Measurements from ENCODE around the gene CAVIN1. TPM values are rescaled to one million over a fixed set of nuclear protein-coding genes. Genes with fewer than 3 reads are reported as not detected.
"Not testable (repeated sequence)": the region's sequence is repeated elsewhere in the genome, so short reads cannot be mapped to it uniquely, and the experiment has no call there.

Gene CAVIN1
- total RNA-seq, 2 experiments from 2014 or later: 0.64 to 0.67 TPM

GRCh38 chr17:42365136-42365535 is 57.9 kb downstream of the CAVIN1 start:
- Mint-ChIP-seq H3K4me3 (no peak overlapping the region), H3K9me3 (peaks cover 3% of the 10 kb centered on the region), H3K27ac (peak overlapping the region; percentile 28), H3K4me1 (ENCODE audit: low read depth) (peaks cover 83% of the 10 kb centered on the region), H3K27me3 (ENCODE audit: low read depth) (no peaks in the 10 kb centered on the region), H3K36me3 (ENCODE audit: low read depth) (peaks cover 53% of the 10 kb centered on the region)
- CTCF ChIA-PET: interaction anchor here (1.1 kb wide), 1 partner anchor 38 kb away, joined by 4 read pairs; no protein-coding TSS in a partner anchor
- peak; percentile 19 for DNase-seq
- intact Hi-C loops (cut with micrococcal nuclease): loop anchor here (2.0 kb wide), 1 partner anchor 14 kb away; no protein-coding TSS in a partner anchor

GRCh38 chr17:42363767-42364585 is 59.1 kb downstream of the CAVIN1 start:
- H3K27ac Mint-ChIP-seq: peak overlapping the region; percentile 32
- CTCF ChIA-PET: interaction anchor here (0.6 kb wide), 1 partner anchor 82 kb away, joined by 3 read pairs; no protein-coding TSS in a partner anchor
- intact Hi-C loops (cut with micrococcal nuclease): loop anchor here (2.0 kb wide), 2 partner anchors 15 to 23 kb away; no protein-coding TSS in a partner anchor
- no peak overlapping the region for H3K4me3 Mint-ChIP-seq
- peaks cover 81% of the 10 kb centered on the region for H3K4me1 Mint-ChIP-seq (ENCODE audit: low read depth)
- H3K36me3 Mint-ChIP-seq (ENCODE audit: low read depth): peaks cover 56% of the 10 kb centered on the region
- DNase-seq: peak; percentile 25
- H3K27me3 Mint-ChIP-seq (ENCODE audit: low read depth): no peaks in the 10 kb centered on the region
- peaks cover 3% of the 10 kb centered on the region for H3K9me3 Mint-ChIP-seq

DNA sequence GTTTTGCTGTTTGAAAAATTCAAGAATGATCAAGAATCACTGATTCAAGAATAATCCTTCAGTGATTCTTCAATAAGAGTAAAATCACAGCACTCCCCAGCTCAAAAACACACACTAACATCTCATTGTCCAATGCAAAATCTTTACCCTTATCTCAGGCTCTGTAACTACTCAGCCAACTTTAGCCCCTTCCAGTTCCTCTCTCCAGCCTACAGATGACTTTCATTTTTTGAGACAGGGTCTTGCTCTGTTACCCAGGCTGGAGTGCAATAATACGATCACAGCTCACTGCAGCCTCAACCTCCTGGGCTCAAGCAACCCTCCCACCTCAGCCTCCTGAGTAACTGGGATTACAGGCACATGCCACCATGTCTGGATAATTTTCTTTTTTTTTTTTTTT is 59.8 kb downstream of the CAVIN1 start:
- Mint-ChIP-seq H3K4me1 (ENCODE audit: low read depth) (peaks cover 84% of the 10 kb centered on the region), H3K27ac (peak overlapping the region; percentile 79), H3K27me3 (ENCODE audit: low read depth) (no peaks in the 10 kb centered on the region), H3K9me3 (peaks cover 3% of the 10 kb centered on the region), H3K4me3 (no peak overlapping the region), H3K36me3 (ENCODE audit: low read depth) (peaks cover 58% of the 10 kb centered on the region)
- CTCF ChIA-PET: interaction anchor here (0.6 kb wide), 1 partner anchor 27 kb away, joined by 3 read pairs; no protein-coding TSS in a partner anchor
- intact Hi-C loops (cut with micrococcal nuclease): loop anchor here (2.0 kb wide), 1 partner anchor 22 kb away; no protein-coding TSS in a partner anchor
- DNase-seq: no peak

GRCh38 chr17:42362245-42362961 is 60.7 kb downstream of the CAVIN1 start:
- H3K9me3 Mint-ChIP-seq: peaks cover 3% of the 10 kb centered on the region
- no peak for DNase-seq
- H3K27ac Mint-ChIP-seq: peak overlapping the region; percentile 79
- H3K4me3 Mint-ChIP-seq: no peak overlapping the region
- H3K27me3 Mint-ChIP-seq (ENCODE audit: low read depth): no peaks in the 10 kb centered on the region
- H3K4me1 Mint-ChIP-seq (ENCODE audit: low read depth): peaks cover 81% of the 10 kb centered on the region
- peaks cover 58% of the 10 kb centered on the region for H3K36me3 Mint-ChIP-seq (ENCODE audit: low read depth)
- CTCF ChIA-PET: interaction anchor here (0.7 to 1.6 kb wide), 7 partner anchors 11 to 155 kb away, joined by 3 to 6 read pairs (median 3); no protein-coding TSS in a partner anchor
- intact Hi-C loops (cut with micrococcal nuclease): loop anchor here (2.0 kb wide), 1 partner anchor 22 kb away; no protein-coding TSS in a partner anchor

- peak overlapping the region; percentile 79 for H3K27ac Mint-ChIP-seq
- intact Hi-C loops (cut with micrococcal nuclease): loop anchor here (2.0 kb wide), 1 partner anchor 21 kb away; no protein-coding TSS in a partner anchor
- CTCF ChIA-PET: interaction anchor here (0.7 to 1.6 kb wide), 6 partner anchors 12 to 156 kb away, joined by 3 to 6 read pairs (median 3); no protein-coding TSS in a partner anchor
- H3K9me3 Mint-ChIP-seq: peaks cover 3% of the 10 kb centered on the region
- peaks cover 81% of the 10 kb centered on the region for H3K4me1 Mint-ChIP-seq (ENCODE audit: low read depth)
- no peaks in the 10 kb centered on the region for H3K27me3 Mint-ChIP-seq (ENCODE audit: low read depth)
- peak; percentile 70 for DNase-seq
- no peak overlapping the region for H3K4me3 Mint-ChIP-seq
- peaks cover 56% of the 10 kb centered on the region for H3K36me3 Mint-ChIP-seq (ENCODE audit: low read depth)
These were observed 61.3 kb downstream of the CAVIN1 start for GRCh38 chr17:42361781-42362186.

- H3K27me3 Mint-ChIP-seq (ENCODE audit: low read depth); H3K27ac Mint-ChIP-seq; H3K9me3 Mint-ChIP-seq; intact Hi-C loops (cut with micrococcal nuclease); H3K4me3 Mint-ChIP-seq; DNase-seq: not testable (repeated sequence)
- CTCF ChIA-PET: interaction anchor here (0.6 kb wide), 1 partner anchor 111 kb away, joined by 3 read pairs; no protein-coding TSS in a partner anchor
- Mint-ChIP-seq H3K4me1 (ENCODE audit: low read depth) (peaks cover 81% of the 10 kb centered on the region), H3K36me3 (ENCODE audit: low read depth) (peaks cover 54% of the 10 kb centered on the region)
These were observed 62.7 kb downstream of the CAVIN1 start for GRCh38 chr17:42360388-42360787.

DNA sequence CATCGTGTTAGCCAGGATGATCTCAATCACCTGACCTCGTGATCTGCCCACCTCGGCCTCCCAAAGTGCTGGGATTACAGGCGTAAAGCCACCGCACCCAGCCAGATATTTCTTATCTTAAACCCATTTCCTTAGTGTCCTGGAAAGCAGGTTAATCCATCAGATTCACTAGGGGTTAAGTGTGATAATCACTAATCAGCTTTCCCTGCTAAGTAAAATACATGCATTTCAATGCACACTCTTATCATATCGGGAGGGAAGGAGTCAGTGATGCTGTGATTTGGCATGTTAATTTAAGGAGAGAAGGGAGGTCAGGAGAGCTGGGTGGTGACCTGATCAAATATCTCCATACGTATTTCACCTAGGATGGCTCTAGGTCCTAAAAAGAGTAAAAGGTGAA is 63.9 kb downstream of the CAVIN1 start:
- intact Hi-C loops (cut with micrococcal nuclease): no loop called here
- H3K27ac Mint-ChIP-seq: no peak overlapping the region
- CTCF ChIA-PET: interaction anchor here (0.7 to 1.8 kb wide), 3 partner anchors 38 to 47 kb away, joined by 3 to 5 read pairs (median 4); no protein-coding TSS in a partner anchor

GRCh38 chr17:42358434-42358833 is 64.6 kb downstream of the CAVIN1 start:
- Mint-ChIP-seq H3K27me3 (ENCODE audit: low read depth) (no peaks in the 10 kb centered on the region), H3K9me3 (peaks cover 3% of the 10 kb centered on the region), H3K27ac (peak overlapping the region; percentile 30), H3K36me3 (ENCODE audit: low read depth) (peaks cover 36% of the 10 kb centered on the region), H3K4me1 (ENCODE audit: low read depth) (peaks cover 76% of the 10 kb centered on the region), H3K4me3 (no peak overlapping the region)
- intact Hi-C loops (cut with micrococcal nuclease): no loop called here
- DNase-seq: no peak
- CTCF ChIA-PET: interaction anchor here (0.6 to 1.8 kb wide), 4 partner anchors 18 to 665 kb away, joined by 3 to 4 read pairs (median 4); no protein-coding TSS in a partner anchor

More for the DNA sequence above, 63.9 kb downstream of the CAVIN1 start:
- DNase-seq: no peak
- peaks cover 3% of the 10 kb centered on the region for H3K9me3 Mint-ChIP-seq
- H3K4me3 Mint-ChIP-seq: no peak overlapping the region
- H3K27me3 Mint-ChIP-seq (ENCODE audit: low read depth): no peaks in the 10 kb centered on the region
- H3K36me3 Mint-ChIP-seq (ENCODE audit: low read depth): peaks cover 42% of the 10 kb centered on the region
- H3K4me1 Mint-ChIP-seq (ENCODE audit: low read depth): peaks cover 78% of the 10 kb centered on the region

DNA sequence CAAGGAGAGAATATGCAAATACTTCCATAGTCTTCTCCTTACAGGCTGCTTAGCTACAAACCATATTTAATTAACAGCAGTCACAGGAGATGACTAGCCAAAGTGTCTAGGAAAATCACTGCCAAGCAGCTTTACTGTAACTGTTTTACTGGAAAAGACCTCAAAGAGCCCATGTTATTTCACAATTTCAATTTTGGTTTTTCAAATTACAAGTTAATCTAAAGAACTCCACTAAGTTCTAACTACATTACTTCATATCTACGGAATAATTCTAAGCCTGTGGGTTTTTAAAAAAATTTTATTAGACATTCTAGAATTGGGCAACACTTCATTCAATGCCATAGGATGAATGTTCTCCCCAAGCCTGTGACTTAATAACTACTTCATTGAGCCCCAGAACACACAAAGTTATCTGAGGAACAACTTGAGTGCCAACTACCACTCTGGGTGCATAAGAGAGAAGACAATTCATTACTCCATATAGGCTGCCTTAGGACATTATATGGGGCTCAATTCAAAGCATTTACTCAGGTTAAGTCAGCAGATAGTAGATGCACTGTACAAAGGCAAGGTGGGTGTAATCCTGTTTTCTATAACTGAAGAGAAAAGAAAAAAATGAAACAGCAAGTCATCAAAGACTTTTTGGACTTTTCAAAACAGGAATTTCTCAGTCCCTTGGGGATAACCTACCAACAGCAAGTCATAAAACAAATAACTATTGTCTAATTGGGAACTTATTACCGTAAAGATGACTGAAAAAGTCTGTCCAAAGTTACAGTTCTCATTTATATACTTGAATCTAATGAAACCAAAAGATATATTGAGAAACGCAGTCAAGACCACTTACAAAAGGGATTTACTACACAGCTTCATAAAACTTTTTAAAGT is 67.9 kb downstream of the CAVIN1 start:
- Mint-ChIP-seq H3K36me3 (ENCODE audit: low read depth) (peaks cover 17% of the 10 kb centered on the region), H3K4me1 (ENCODE audit: low read depth) (peaks cover 59% of the 10 kb centered on the region), H3K4me3 (no peak overlapping the region), H3K27me3 (ENCODE audit: low read depth) (no peaks in the 10 kb centered on the region), H3K27ac (peak overlapping the region; percentile 26), H3K9me3 (no peaks in the 10 kb centered on the region)
- intact Hi-C loops (cut with micrococcal nuclease): no loop called here
- CTCF ChIA-PET: no interaction called here
- DNase-seq: no peak
